ENCODE measurements around the gene AIG1. TPM values are rescaled to one million over a fixed set of nuclear protein-coding genes. Genes with fewer than 3 reads are reported as not detected.

Gene AIG1
- total RNA-seq, 8 experiments from 2014 or later: 21.8 to 73.5 (median 29.5) TPM

- WGBS, 10 experiments: 100% methylated on average over 1 to 3 of the region's 4 CpGs; no CpG with 5 or more reads in 6 of the 10 experiments
- Histone ChIP-seq H3K27ac (no peak overlapping the region), H3K4me3 (no peak overlapping the region), H3K4me1 (replicated peaks in 1 of 2) (no peaks in the 10 kb centered on the region)
- no peak for ATAC-seq (replicated peaks in 6 of 8)
- in situ Hi-C loops (cut with MboI; ENCODE audit: low pct_unique_long_range_greater_than_20kb in 2 of 9, low sequenced_read_pairs in 9 of 9, unreplicated experiment in 9 of 9): loop anchor here in 1 of 9 experiments (25.0 kb wide), 1 partner anchor 564 kb away; no protein-coding TSS in a partner anchor
Observed at GRCh38 chr6:143251288-143251687, 190.6 kb downstream of the AIG1 start.

GRCh38 chr6:143252961-143253360 is 192.3 kb downstream of the AIG1 start:
- in situ Hi-C loops (cut with MboI; ENCODE audit: low pct_unique_long_range_greater_than_20kb in 2 of 9, low sequenced_read_pairs in 9 of 9, unreplicated experiment in 9 of 9): loop anchor here in 1 of 9 experiments (25.0 kb wide), 1 partner anchor 566 kb away; no protein-coding TSS in a partner anchor
- H3K4me3 ChIP-seq: no peak overlapping the region
- ATAC-seq (replicated peaks in 6 of 8): no peak
- H3K4me1 ChIP-seq (replicated peaks in 1 of 2): no peaks in the 10 kb centered on the region
- WGBS, 10 experiments: 71 to 100% (median 95%) methylated on average over 1 to 6 of the region's 6 CpGs; no CpG with 5 or more reads in 1 of the 10 experiments
- no peak overlapping the region for H3K27ac ChIP-seq

GRCh38 chr6:143253586-143253985 is 192.9 kb downstream of the AIG1 start:
- Histone ChIP-seq H3K27ac (no peak overlapping the region), H3K4me3 (no peak overlapping the region), H3K4me1 (replicated peaks in 1 of 2) (no peaks in the 10 kb centered on the region)
- 13 to 81% (median 63%) methylated on average over 2 to 4 of the region's 4 CpGs; no CpG with 5 or more reads in 1 of the 10 experiments for WGBS, 10 experiments
- in situ Hi-C loops (cut with MboI; ENCODE audit: low pct_unique_long_range_greater_than_20kb in 2 of 9, low sequenced_read_pairs in 9 of 9, unreplicated experiment in 9 of 9): loop anchor here in 1 of 9 experiments (25.0 kb wide), 1 partner anchor 566 kb away; no protein-coding TSS in a partner anchor
- no peak for ATAC-seq (replicated peaks in 6 of 8)

GRCh38 chr6:143258945-143259344 is 198.3 kb downstream of the AIG1 start:
- in situ Hi-C loops (cut with MboI; ENCODE audit: low pct_unique_long_range_greater_than_20kb in 2 of 9, low sequenced_read_pairs in 9 of 9, unreplicated experiment in 9 of 9): loop anchor here in 1 of 9 experiments (25.0 kb wide), 1 partner anchor 572 kb away; no protein-coding TSS in a partner anchor
- ATAC-seq (replicated peaks in 6 of 8): no peak
- Histone ChIP-seq H3K27ac (no peak overlapping the region), H3K4me1 (replicated peaks in 1 of 2) (peaks cover 0 to 21% of the 10 kb centered on the region in 2 donors), H3K4me3 (no peak overlapping the region)

- Histone ChIP-seq H3K4me3 (no peak overlapping the region), H3K4me1 (replicated peaks in 1 of 2) (peaks cover 10 to 37% of the 10 kb centered on the region in 2 donors), H3K27ac (no peak overlapping the region)
- in situ Hi-C loops (cut with MboI; ENCODE audit: low pct_unique_long_range_greater_than_20kb in 2 of 9, low sequenced_read_pairs in 9 of 9, unreplicated experiment in 9 of 9): loop anchor here in 1 of 9 experiments (25.0 kb wide), 1 partner anchor 574 kb away; no protein-coding TSS in a partner anchor
- ATAC-seq (replicated peaks in 6 of 8): no peak
- WGBS, 10 experiments: 33 to 100% (median 83%) methylated on average over 1 to 7 of the region's 7 CpGs; no CpG with 5 or more reads in 1 of the 10 experiments
Observed at GRCh38 chr6:143260857-143261256, 200.2 kb downstream of the AIG1 start.

GRCh38 chr6:143261899-143262436 is 201.3 kb downstream of the AIG1 start:
- peaks cover 10 to 37% of the 10 kb centered on the region in 2 donors for H3K4me1 ChIP-seq (replicated peaks in 1 of 2)
- WGBS, 10 experiments: 64 to 100% (median 74%) methylated on average over 2 to 3 of the region's 3 CpGs
- no peak overlapping the region for H3K4me3 ChIP-seq
- ATAC-seq (replicated peaks in 6 of 8): peak in 3 of 8 experiments; percentile 30 to 74 (median 43)
- H3K27ac ChIP-seq: no peak overlapping the region
- in situ Hi-C loops (cut with MboI; ENCODE audit: low pct_unique_long_range_greater_than_20kb in 2 of 9, low sequenced_read_pairs in 9 of 9, unreplicated experiment in 9 of 9): loop anchor here in 1 of 9 experiments (25.0 kb wide), 1 partner anchor 575 kb away; no protein-coding TSS in a partner anchor

GRCh38 chr6:143262859-143263258 is 202.2 kb downstream of the AIG1 start:
- Histone ChIP-seq H3K27ac (no peak overlapping the region), H3K4me3 (no peak overlapping the region), H3K4me1 (replicated peaks in 1 of 2) (peaks cover 10 to 37% of the 10 kb centered on the region in 2 donors)
- ATAC-seq (replicated peaks in 6 of 8): no peak
- 47 to 100% (median 85%) methylated on average over 1 to 2 of the region's 2 CpGs; no CpG with 5 or more reads in 1 of the 10 experiments for WGBS, 10 experiments
- in situ Hi-C loops (cut with MboI; ENCODE audit: low pct_unique_long_range_greater_than_20kb in 2 of 9, low sequenced_read_pairs in 9 of 9, unreplicated experiment in 9 of 9): loop anchor here in 1 of 9 experiments (25.0 kb wide), 1 partner anchor 576 kb away; no protein-coding TSS in a partner anchor

- no peak overlapping the region for H3K4me3 ChIP-seq
- ATAC-seq (replicated peaks in 6 of 8): peak in 1 of 8 experiments; percentile 30
- WGBS, 10 experiments: 50 to 100% (median 80%) methylated on average over 1 to 5 of the region's 5 CpGs
- peaks cover 10 to 37% of the 10 kb centered on the region in 2 donors for H3K4me1 ChIP-seq (replicated peaks in 1 of 2)
- no peak overlapping the region for H3K27ac ChIP-seq
- in situ Hi-C loops (cut with MboI; ENCODE audit: low pct_unique_long_range_greater_than_20kb in 2 of 9, low sequenced_read_pairs in 9 of 9, unreplicated experiment in 9 of 9): loop anchor here in 1 of 9 experiments (25.0 kb wide), 1 partner anchor 577 kb away; no protein-coding TSS in a partner anchor
Observed at GRCh38 chr6:143264379-143264778, 203.7 kb downstream of the AIG1 start.

- Histone ChIP-seq H3K4me1 (replicated peaks in 1 of 2) (peaks cover 10 to 38% of the 10 kb centered on the region in 2 donors), H3K4me3 (no peak overlapping the region), H3K27ac (no peak overlapping the region)
- ATAC-seq (replicated peaks in 6 of 8): peak in 3 of 8 experiments; percentile 34 to 47 (median 43)
- in situ Hi-C loops (cut with MboI; ENCODE audit: low pct_unique_long_range_greater_than_20kb in 2 of 9, low sequenced_read_pairs in 9 of 9, unreplicated experiment in 9 of 9): loop anchor here in 1 of 9 experiments (25.0 kb wide), 1 partner anchor 578 kb away; no protein-coding TSS in a partner anchor
- 0 to 42% (median 16%) methylated on average over 1 to 4 of the region's 4 CpGs for WGBS, 10 experiments
Observed at GRCh38 chr6:143264986-143265764, 204.5 kb downstream of the AIG1 start.

GRCh38 chr6:143267760-143268159 is 207.1 kb downstream of the AIG1 start:
- in situ Hi-C loops (cut with MboI; ENCODE audit: low pct_unique_long_range_greater_than_20kb in 2 of 9, low sequenced_read_pairs in 9 of 9, unreplicated experiment in 9 of 9): loop anchor here in 1 of 9 experiments (25.0 kb wide), 1 partner anchor 580 kb away; no protein-coding TSS in a partner anchor
- ATAC-seq (replicated peaks in 6 of 8): no peak
- peaks cover 13 to 40% of the 10 kb centered on the region in 2 donors for H3K4me1 ChIP-seq (replicated peaks in 1 of 2)
- no peak overlapping the region for H3K4me3 ChIP-seq
- no peak overlapping the region for H3K27ac ChIP-seq
- 60 to 100% (median 83%) methylated on average over 1 to 2 of the region's 2 CpGs; no CpG with 5 or more reads in 2 of the 10 experiments for WGBS, 10 experiments

GRCh38 chr6:143268439-143268838 is 207.8 kb downstream of the AIG1 start:
- Histone ChIP-seq H3K4me3 (no peak overlapping the region), H3K4me1 (replicated peaks in 1 of 2) (peaks cover 13 to 34% of the 10 kb centered on the region in 2 donors), H3K27ac (no peak overlapping the region)
- ATAC-seq (replicated peaks in 6 of 8): no peak
- in situ Hi-C loops (cut with MboI; ENCODE audit: low pct_unique_long_range_greater_than_20kb in 2 of 9, low sequenced_read_pairs in 9 of 9, unreplicated experiment in 9 of 9): loop anchor here in 1 of 9 experiments (25.0 kb wide), 1 partner anchor 581 kb away; no protein-coding TSS in a partner anchor
- WGBS, 10 experiments: 100% methylated on average over 1 of the region's 1 CpG; no CpG with 5 or more reads in 6 of the 10 experiments

GRCh38 chr6:143270026-143270425 is 209.3 kb downstream of the AIG1 start:
- in situ Hi-C loops (cut with MboI; ENCODE audit: low pct_unique_long_range_greater_than_20kb in 2 of 9, low sequenced_read_pairs in 9 of 9, unreplicated experiment in 9 of 9): loop anchor here in 1 of 9 experiments (25.0 kb wide), 1 partner anchor 583 kb away; no protein-coding TSS in a partner anchor
- Histone ChIP-seq H3K27ac (no peak overlapping the region), H3K4me3 (no peak overlapping the region), H3K4me1 (replicated peaks in 1 of 2) (peaks cover 8 to 22% of the 10 kb centered on the region in 2 donors)
- 80 to 100% (median 100%) methylated on average over 1 of the region's 1 CpG; no CpG with 5 or more reads in 4 of the 10 experiments for WGBS, 10 experiments
- no peak for ATAC-seq (replicated peaks in 6 of 8)

All from motor neuron (in vitro differentiated cells).